GM19455 (cell line): Measurements from ENCODE around the gene CASP2.
"Not testable (repeated sequence)": the region's sequence is repeated elsewhere in the genome, so short reads cannot be mapped to it uniquely, and the experiment has no call there.

ENCODE experiments used
- ATAC-seq: cut with Tn5 transposase; IDR thresholded peaks from one replicate; pipeline ENCODE4 v1.9.1; 2021; ENCODE audit not compliant: unreplicated experiment

The CASP2 gene

GRCh38 chr7:143289888-143290287, 1.7 kb downstream of the CASP2 start:
- not testable (repeated sequence) for ATAC-seq

- ATAC-seq = no peak
These were observed 2.1 kb downstream of the CASP2 start for GRCh38 chr7:143290293-143290692.

GRCh38 chr7:143292876-143293275, 4.7 kb downstream of the CASP2 start:
- no peak for ATAC-seq

GRCh38 chr7:143295870-143296269, 7.7 kb downstream of the CASP2 start:
- ATAC-seq = no peak

- no peak for ATAC-seq
These were observed 8.5 kb downstream of the CASP2 start for GRCh38 chr7:143296686-143297085.

- no peak for ATAC-seq
These were observed 11.2 kb downstream of the CASP2 start for GRCh38 chr7:143299346-143299745.

- ATAC-seq = no peak
These were observed 11.7 kb downstream of the CASP2 start for GRCh38 chr7:143299840-143300239.

GRCh38 chr7:143300959-143301935, 13.1 kb downstream of the CASP2 start:
- ATAC-seq = no peak

GRCh38 chr7:143303733-143304132, 15.6 kb downstream of the CASP2 start:
- no peak for ATAC-seq

GRCh38 chr7:143304938-143305337, 16.8 kb downstream of the CASP2 start:
- ATAC-seq = no peak

- no peak for ATAC-seq
These were observed 17.4 kb downstream of the CASP2 start for GRCh38 chr7:143305423-143306070.

- ATAC-seq = no peak
These were observed 20.5 kb downstream of the CASP2 start for GRCh38 chr7:143308632-143309031.

GRCh38 chr7:143314127-143314526, 26.0 kb downstream of the CASP2 start:
- no peak for ATAC-seq

- no peak for ATAC-seq
These were observed 27.6 kb downstream of the CASP2 start, which contains the start of gene CLCN1 for GRCh38 chr7:143315776-143316175. Gene CLCN1, plus strand, starts transcription at chr7:143316111. Its CDS starts 102 bp downstream, at chr7:143316213.

- ATAC-seq = no peak
These were observed 28.3 kb downstream of the CASP2 start for GRCh38 chr7:143316492-143316891.

GRCh38 chr7:143318661-143319060, 30.5 kb downstream of the CASP2 start:
- ATAC-seq = no peak

GRCh38 chr7:143320620-143321019, 32.5 kb downstream of the CASP2 start:
- ATAC-seq = no peak

- ATAC-seq = no peak
These were observed 33.1 kb downstream of the CASP2 start for GRCh38 chr7:143321242-143321641.

- no peak for ATAC-seq
These were observed 33.6 kb downstream of the CASP2 start for GRCh38 chr7:143321734-143322133.

GRCh38 chr7:143322760-143323633, 34.8 kb downstream of the CASP2 start:
- no peak for ATAC-seq

- ATAC-seq = no peak
These were observed 35.5 kb downstream of the CASP2 start for GRCh38 chr7:143323653-143324052.
